ENCODE measurements around the gene KIF21A.

KIF21A gene

DNA sequence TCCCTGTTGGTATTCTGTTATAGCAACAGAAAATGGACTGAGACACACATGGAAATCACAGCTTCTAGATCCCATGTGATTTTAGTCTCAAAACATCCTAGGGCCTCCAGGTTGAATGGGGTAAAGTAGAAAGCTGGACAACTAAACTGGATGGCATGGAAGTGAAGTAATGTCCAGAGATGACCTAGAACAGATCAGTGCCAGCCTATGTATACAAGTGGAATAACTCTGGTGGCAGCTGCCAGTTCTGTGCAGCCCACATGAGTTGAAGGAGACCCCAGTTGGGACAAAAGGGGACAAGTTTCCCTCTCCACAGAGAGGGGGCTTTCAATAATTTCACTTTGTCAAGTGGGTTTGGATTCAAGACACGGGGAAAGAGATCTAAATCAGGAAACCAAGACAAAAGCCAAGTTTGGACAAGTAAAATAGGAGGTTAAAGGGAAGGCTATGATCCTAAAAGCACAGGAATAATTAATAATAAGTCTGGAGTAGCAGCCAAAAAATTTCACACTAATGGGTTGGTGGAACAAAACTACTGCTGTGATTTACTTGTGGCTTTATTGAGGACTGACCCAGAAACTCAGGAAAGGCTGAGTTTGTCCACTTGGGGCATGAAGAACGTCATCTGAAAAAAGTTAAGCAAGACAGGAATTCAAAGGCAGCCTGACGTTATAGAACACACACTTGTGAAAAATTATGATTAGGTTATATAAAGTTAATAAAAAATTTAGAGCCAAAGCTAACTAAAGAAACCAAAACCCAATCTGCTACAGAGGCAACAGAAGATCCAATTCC is 11.7 kb downstream of the KIF21A start:
- no peak for DNase-seq

DNA sequence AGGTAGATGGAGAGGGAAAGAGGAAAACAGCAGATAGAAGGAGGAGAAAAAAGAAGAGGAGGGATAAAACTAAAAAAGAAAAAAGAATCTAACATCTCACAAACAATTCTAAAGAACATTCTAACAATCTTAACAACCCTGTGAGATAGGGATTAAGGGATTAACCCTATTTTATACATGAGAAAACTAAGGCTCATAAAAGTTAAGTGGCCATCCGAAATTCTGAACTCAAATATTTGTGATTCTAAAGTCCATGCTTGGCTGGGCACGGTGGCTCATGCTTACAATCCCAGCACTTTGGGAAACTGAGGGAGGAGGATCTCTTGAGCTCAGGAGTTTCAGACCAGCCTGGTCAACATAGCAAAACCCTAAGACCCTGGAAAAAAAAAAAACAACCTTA is 13.1 kb downstream of the KIF21A start:
- DNase-seq = no peak

DNA sequence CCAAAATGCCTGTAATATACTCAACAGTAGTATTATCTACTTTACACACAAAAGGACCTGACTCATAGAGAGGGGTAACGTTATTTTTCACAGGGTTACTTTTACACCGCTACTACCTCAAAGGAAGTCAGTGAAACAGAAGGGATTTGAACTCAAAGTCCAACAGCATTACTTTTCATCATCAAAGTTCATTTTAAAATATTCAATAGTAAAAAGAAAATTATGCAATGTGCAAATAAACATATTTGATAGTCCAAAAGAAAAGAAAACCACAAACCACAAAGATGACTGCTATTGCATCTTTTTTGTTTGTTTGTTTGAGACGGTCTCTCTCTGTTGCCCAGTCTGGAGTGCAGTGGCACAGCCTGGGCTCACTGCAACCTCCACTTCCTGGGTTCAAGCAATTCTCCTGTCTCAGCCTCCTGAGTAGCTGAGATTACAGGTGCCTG is 15.5 kb downstream of the KIF21A start:
- DNase-seq = no peak

DNA sequence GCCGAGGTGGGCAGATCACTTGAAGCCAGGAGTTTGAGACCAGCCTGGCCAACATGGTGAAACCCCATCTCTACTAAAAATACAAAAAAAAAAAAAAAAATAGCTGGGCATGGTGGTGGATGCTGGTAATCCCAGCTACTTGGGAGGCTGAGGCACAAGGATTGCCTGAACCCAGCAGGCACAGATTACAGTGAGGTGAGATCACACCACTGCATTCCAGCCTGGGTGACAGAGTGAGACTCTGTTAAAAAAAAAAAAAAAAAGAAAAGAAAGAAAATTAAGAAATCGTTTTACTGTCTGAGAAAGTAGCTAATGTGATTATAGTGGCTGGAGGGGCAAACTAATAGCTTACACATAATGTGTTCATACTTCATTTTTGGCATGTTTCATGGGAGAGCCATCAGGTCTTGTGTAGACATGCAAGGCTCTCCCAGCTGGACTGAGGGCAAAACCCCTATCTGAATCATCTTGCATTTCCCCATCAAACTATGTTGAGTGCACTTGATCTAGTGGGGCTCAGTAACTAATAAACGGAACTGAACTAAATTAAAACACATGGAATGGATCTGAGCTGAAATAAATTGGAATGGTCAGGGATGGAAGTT is 16.2 kb downstream of the KIF21A start:
- no peak for DNase-seq

DNA sequence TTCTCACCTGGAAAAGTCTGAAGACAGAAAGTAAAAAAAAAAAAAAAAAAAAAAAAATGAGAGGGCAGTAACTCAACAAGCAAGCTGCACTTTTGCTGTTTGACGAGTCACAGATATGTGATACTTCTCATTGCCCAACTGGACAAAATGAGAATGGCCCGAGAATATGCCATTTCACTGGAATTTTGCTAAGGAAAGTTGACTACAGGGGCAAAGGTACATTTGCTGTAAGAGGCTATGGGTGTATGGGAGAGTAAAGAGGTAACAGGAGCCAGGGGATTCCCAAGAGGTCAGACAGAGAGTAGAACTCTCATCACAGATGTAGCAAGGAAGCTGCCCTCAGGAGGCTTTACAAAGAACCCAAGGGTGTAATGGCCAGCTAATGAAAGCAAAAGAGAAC is 22.9 kb downstream of the KIF21A start:
- no peak for DNase-seq

DNA sequence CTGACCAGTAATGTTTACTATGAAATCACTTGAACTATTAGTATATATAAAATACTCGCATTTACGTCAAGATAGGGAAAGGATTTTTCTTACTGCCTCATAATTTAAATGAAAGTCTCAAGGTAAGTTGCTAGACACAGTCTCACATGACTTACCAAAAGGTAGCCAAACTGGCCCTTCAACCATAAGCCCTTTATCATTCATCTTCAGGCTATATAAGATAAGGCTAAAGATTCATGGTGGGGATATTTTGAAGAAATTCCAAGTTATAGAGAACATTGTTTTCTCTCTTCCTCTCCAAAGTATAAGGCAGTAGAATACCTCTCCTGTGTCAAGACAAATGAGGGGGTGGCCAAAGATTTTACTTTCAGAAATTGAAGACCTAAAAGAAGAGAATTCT is 23.4 kb downstream of the KIF21A start:
- no peak for DNase-seq

DNA sequence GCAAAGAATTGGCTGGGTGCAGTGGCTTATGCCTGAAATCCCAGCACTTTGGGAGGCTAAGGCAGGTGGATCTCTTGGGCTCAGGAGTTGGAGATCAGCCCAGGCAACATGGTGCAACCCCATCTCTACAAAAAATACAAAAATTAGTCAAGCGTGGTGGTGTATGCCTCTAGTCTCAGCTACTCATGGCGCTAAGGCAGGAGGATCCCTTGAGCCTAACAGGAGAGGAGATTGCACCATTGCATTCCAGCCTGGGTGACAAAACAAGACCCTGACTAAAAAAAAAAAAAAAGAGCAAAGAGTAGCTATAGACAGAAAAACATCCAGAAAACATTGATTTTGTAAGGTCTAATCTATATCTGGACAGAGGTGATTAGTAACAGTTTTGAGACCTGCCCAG is 25.0 kb downstream of the KIF21A start:
- DNase-seq = no peak

DNA sequence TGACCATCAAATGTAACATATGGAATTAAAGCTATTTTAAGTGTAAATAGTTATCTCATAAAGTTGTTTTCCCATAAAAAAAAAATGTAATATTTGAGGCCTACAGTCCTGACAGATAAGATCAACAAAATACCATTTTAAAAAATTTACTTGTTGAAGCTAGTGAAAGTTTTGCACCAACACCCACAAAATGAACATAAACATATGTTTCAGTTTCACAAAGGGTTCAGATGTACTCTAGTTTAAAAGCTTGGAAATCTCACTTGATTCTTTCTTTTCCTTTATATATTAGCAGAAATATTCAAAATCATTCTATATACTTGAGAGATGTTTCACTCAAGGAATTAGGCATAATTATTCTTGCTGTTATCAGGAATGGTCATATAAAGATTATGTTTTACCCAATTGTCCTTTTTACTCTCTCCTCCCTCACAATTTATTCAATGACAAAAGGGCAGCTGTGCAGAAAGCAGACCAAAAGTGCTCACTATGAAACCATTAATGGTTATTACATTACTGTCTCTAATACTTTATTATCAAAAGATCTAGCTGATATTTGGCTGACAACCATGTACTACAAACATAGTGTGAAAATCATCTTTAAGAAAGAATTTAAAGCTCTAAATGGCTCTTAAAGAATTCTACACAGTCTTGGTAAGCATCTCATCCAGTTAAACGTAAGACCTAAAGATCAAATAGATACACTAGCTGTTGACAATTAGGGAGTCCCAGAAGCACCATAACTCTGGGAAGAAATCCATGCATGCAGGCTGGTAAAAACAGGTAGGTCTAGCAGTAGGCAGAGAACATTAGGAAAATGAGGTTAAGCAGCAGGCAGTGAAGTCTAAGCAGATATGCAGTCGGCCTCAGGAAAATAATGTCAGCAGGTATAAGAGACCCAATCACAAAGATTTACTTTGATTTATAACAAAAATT is 28.8 kb downstream of the KIF21A start:
- DNase-seq = peak; percentile 3 to 22

DNA sequence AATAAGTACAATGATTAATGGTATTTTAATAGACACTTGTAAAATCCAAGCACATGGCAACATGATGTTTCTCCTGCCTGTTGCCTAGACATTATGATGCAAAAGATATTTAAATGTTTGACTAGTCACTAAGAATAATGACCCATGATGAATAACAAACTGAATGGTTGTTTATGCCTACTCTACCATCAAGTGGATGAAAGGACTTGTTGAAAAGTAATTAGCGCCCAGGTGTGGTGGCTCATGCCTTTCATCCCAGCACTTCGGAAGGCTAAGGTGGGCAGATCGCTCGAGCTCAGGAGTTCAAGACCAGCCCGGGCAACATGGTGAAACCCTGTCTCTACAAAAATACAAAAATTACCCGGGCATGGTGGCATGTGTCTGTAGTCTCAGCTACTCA is 30.7 kb downstream of the KIF21A start:
- DNase-seq = peak; percentile 4 to 6

DNA sequence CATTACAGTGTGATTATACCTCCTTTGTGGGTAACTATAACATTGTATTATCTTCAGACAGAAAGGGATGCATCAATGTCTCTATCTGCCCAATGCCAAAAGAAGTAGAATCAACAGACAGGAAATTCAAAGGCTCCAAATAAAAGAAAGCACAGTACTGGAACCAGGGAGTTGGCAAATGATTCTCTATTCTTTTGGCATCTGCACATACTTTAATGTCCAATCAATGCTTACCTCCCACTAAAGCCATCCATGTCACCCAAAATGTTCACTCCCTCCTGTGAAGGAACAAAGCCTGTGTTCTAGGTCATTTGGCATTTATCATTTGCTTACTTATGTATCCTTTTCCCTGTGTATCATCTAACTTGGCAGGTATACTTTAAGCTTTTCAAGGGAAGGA is 36.7 kb downstream of the KIF21A start:
- DNase-seq = no peak

DNA sequence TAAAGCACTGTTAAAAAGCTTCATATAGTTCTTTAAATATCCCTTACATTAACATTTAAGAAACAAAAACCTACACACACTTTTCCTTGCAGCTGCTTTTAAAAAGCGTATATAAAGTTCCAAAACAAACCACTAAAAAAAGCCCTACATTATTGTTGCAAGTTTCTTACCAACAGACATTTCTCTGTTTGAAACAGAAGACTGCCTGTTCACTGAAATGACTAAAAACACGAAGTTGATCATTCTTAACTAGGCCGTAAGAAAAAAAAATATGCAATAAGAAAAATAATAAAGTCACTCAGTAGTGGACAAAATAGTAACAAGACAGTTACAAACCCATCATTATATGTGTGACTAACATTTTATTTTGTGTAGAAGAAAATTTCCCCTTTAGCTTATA is 37.3 kb downstream of the KIF21A start:
- no peak for DNase-seq

DNA sequence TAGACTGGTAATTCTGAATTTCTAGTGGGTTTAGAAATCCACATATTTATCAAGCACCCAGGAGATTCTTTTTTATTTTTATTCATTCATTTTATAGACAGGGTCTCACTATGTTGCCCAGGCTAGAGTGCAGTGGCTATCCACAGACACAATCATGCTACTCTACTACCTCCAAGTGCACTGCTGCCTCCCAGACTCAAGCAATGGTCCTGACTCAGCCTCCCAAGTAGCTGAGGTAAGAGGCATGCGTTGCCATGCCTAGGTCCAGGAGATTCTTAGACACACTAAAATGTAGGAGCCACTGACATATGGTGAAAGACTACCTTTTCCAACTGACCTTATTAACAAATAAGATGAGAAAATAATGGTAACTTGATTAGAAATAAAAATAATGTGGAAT is 38.9 kb downstream of the KIF21A start:
- DNase-seq = no peak

DNA sequence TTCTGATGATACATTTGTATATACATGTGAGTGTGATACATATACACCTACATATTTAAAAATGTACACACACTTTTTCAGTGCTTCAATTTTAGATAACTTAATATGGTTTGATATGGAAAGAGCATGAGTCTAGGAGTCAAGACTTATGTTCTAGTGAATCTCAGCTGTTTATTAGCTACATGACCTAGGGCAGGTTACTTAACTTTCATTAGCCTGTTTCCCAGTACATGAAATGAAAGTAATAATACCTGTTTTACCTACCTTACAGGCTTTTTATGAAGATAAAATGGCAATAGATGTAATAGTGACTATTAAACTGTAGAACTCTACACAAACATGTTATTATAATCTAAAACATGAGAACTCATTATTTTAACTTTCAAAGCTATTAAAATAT is 39.5 kb downstream of the KIF21A start:
- no peak for DNase-seq

DNA sequence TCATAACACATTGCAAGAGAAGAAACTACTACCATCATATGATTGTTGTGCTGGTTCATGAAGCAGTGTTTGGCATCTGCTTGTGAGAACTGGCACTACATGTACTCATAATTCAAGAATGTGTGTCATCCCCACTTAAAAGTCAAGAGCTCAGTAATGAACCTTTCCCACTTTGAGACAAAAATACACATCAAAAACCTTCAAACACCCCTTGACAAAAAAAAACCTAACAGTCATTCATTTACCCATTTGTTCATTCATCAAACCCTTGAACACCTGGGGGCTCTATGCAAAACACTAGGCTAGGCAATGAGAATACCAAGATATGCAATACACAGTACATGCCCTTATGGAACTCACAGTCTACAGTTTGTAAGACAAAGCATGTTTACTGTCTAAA is 40.0 kb downstream of the KIF21A start:
- DNase-seq = no peak

DNA sequence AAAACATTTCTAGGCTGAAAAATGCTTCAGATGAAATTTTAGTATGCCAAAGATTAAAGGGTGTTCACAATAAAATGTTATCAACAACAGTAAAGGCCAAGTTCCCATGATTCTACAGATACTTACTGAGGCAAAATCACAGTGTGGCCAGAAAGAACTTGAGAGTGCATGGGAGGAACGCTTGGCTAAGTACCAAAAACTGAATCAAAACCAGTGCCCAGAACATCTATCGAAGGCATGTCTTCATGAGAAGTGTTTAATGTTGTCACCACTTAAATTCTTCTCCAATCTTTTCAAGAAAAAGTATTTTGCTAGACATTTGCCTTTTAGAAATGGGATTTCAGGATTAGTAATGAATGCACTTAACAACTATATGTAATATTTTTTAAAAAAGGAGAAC is 41.5 kb downstream of the KIF21A start:
- DNase-seq = no peak

DNA sequence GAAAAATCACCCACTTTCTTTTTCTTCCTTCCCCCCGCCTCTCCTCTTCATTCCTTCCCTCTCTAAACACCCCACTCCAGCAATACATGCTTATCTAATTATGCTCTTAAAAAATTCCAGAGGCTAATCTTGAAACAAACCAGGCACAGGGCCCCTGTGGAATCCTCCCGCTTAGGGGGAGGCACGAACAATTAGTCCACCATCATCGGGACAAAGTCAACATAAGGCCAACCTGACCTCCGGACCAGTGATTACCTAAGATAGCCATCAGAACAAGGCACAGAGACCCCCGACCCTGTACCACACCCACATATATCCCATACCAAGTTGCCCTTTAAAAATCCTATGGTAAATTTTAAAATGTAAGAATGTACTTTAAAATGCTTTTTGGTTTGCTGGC is 47.1 kb downstream of the KIF21A start:
- no peak for DNase-seq

DNA sequence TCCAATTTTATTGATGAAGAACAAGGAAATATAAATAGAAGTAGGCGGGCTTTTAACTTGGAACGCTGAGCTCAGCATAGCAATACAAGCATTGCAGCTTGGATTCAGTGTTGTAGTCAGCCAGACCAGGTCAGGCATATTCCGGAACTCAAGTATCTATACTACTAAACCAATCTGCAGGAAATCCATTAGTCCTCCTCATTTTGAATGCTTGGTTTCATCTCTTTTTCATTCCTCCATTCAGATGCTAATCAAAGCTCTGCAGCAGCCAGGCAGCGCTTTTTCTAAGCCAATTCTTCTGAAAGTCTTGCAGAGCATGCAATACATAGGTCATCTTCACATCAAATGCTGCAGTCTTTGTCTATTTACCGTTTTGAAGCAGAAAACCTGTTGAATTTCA is 49.0 kb downstream of the KIF21A start:
- no peak for DNase-seq

DNA sequence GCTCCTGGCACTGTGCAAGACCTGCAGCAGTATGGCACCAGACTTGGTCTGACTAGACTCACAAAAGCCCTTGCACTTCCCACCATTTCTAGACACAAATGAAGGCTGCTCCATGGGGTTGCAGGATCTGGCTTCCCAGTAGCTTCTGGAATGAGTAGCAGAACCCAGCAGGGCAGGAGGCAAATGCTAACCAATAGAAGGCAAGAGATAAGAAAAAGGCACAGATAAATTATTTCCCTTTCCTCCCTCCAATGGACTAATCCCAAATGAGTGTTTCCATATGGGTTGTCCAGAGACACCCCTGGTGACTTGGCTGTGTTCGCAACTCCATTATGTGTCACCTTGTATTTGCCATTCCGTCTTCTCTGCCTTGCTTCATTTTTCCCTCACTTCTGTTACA is 49.7 kb downstream of the KIF21A start:
- no peak for DNase-seq

DNA sequence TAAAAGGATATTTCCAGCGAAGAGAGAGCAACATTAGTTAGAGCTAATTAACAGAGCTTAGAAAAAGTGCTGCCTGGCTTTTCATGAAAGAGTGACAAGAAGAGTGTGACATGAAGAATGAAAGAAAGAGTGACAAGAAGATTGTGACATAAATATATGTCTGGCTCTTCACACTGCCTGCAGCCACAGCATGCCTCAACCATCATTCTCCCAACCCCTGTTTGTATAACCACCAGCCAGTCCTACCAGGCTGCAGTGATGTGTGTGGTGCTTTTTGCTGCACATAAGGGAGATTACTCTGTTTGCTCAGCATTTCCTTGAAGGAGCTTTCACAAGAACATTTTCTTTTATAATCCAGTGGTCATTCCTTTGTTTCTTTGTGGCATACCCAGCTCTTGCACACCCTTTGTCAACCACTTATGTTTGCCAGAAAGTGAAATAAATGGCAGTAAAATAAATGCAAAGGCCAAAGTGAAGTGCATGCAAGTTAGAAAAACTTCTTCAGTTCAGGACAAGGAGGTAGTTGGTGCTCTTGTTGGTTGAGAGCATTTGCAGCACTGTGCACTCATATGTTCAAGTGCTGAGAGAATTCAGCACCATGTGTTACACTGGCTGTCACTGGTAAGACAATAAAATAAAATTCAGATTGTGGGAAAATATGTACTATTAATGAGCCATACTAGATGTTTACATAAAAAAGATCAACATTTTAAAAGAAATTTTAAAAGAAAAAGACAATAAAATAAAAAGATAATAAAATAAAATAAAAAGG is 50.6 kb downstream of the KIF21A start:
- no peak for DNase-seq

DNA sequence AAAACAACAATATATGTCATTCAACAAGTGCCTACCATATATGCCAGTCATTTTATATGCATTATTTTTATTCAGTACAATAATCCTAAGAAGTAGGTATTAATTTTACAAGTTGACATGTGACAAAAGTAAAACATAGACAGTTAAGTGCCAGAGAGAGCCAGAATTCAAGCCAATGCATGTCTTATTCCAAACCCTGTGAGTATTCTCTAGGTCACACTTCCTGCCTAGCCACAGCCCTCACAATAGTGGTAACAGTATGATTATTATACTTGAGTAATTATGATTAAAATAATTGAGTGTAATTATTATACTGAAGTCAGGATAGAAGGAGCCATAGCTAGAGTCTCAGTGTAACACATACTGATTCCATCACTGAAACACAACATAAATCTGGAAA is 52.2 kb downstream of the KIF21A start:
- no peak for DNase-seq

DNA sequence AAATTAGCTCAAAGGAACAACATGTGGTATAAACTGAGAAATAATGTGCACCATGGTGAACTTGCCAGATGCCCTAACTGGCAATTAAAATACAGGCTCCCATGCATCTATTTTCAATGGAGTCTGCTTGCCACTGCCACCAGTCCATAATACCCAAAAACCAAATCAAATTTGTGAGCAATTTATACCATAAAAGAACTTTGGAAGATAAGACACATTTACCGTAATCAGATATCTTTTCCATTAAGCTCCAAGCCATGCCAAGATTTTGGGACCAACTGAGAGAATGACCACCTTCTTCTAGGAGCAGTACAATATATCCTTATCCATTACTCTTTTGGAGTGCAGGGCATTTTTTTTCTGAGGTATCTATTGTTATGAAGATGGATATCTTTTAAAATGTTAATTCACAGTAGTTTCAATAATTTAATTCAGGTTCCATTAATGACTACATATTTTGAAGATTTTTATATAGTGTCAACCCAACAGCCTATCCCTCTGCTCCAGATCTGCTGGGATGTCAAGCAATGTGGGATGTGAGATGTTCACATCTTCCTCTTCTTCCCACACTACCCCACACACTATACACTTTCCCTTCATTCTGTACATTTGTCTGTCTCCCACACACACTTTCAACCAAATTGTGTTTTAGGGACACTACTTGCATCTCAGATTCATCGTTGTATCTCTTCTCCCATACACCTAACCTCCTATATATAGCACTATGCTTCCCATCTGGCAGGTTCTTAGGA is 53.3 kb downstream of the KIF21A start:
- DNase-seq = no peak

DNA sequence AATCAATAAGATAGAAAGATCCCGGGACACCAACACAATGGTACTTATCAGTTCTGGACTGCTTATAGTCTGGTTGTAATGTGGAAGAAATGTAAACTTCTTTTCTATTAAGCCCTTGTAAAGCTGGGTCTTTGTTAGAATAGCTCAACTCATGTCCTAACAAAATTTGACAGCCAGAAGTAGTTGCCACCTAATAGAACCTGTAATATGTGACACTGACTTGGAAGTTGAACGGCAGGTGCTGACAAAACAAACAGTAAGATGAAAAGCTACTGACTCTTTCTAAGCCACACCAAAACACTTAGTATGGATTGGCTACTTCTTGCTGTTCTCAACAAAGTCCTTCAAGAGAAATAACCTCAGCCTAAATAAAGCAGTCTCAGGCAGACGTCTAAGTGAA is 56.6 kb downstream of the KIF21A start:
- DNase-seq = no peak
